Muscle of back (tissue), 11 donors: Measurements from ENCODE around the gene BAHCC1. TPM values are rescaled to one million over a fixed set of nuclear protein-coding genes. Genes with fewer than 3 reads are reported as not detected.

Experiments
- DNase-seq, 3 donors: peaks; one replicate each; pipeline versions ENCODE4 v3.0.0 to v3.0.0-alpha.2; 2013
- polyA plus RNA-seq, 10 donors: library from polyadenylated mRNA; unstranded; fragments of 120-200 nt; gene quantifications; one replicate each; pipeline ENCODE4 v1.2.1, GENCODE V29; 2013; ENCODE audit not compliant: insufficient read length in 10 of 10

Gene BAHCC1
- polyA plus RNA-seq, 10 donors, result 6.9 to 15.7 (median 12.1) TPM

- no peak for DNase-seq
Observed at GRCh38 chr17:81365601-81366585, 29.4 kb upstream of the BAHCC1 start.

- no peak for DNase-seq
Observed at GRCh38 chr17:81366648-81367047, 28.6 kb upstream of the BAHCC1 start.

- DNase-seq, result no peak
Observed at GRCh38 chr17:81367171-81367570, 28.1 kb upstream of the BAHCC1 start.

- DNase-seq, result no peak
Observed at GRCh38 chr17:81368161-81369022, 26.9 kb upstream of the BAHCC1 start.

- DNase-seq, result no peak
Observed at GRCh38 chr17:81370294-81370693, 25.0 kb upstream of the BAHCC1 start.

GRCh38 chr17:81371910-81372760 is 23.1 kb upstream of the BAHCC1 start:
- peak in 2 of 3 donors; percentile 56 to 85 for DNase-seq

- no peak for DNase-seq
Observed at GRCh38 chr17:81373536-81374160, 21.6 kb upstream of the BAHCC1 start.

GRCh38 chr17:81374890-81375289 is 20.4 kb upstream of the BAHCC1 start:
- DNase-seq, result no peak

GRCh38 chr17:81376946-81377714 is 18.1 kb upstream of the BAHCC1 start:
- DNase-seq, result no peak

GRCh38 chr17:81378941-81379511 is 16.2 kb upstream of the BAHCC1 start:
- no peak for DNase-seq

- no peak for DNase-seq
Observed at GRCh38 chr17:81379523-81379942, 15.7 kb upstream of the BAHCC1 start.

GRCh38 chr17:81380131-81380530 is 15.1 kb upstream of the BAHCC1 start:
- no peak for DNase-seq

GRCh38 chr17:81380666-81381518 is 14.4 kb upstream of the BAHCC1 start:
- DNase-seq, result no peak

- DNase-seq, result no peak
Observed at GRCh38 chr17:81381632-81382577, 13.4 kb upstream of the BAHCC1 start.

- DNase-seq, result peak in 1 of 3 donors; percentile 0
Observed at GRCh38 chr17:81382851-81383250, 12.4 kb upstream of the BAHCC1 start.

- peak in 1 of 3 donors; percentile 3 for DNase-seq
Observed at GRCh38 chr17:81383504-81384421, 11.5 kb upstream of the BAHCC1 start.
